DMS53 treated with DMSO at 0.1 percent for 48 hours (cell line): Measurements from ENCODE around the gene HTR2C.
"Not testable (repeated sequence)": the region's sequence is repeated elsewhere in the genome, so short reads cannot be mapped to it uniquely, and the experiment has no call there.

ENCODE experiments used
- DNase-seq: peaks from one replicate; lab custom pipeline; 2025; ENCODE audit not compliant: unreplicated experiment; lab: John Stamatoyannopoulos, UW

Gene HTR2C

DNA sequence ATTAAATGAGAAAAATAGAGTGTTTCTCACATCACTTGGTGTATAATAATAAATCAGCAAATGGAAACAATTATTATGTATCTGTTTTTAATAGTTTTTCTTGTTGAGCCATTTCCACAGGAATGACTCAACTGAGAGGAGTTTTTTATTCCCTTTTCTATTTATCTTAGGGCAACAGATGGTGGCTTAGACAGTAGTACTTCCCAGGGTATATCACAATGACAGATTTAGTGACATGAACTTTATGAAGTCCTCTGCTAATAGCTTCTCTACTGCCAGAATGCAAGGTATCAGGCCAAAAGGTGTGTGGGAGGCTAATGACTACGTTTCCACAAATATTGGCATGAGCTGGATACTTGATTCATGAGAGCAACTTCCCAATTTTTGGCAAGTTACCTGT, 126.7 kb downstream of the HTR2C start:
- no peak for DNase-seq

DNA sequence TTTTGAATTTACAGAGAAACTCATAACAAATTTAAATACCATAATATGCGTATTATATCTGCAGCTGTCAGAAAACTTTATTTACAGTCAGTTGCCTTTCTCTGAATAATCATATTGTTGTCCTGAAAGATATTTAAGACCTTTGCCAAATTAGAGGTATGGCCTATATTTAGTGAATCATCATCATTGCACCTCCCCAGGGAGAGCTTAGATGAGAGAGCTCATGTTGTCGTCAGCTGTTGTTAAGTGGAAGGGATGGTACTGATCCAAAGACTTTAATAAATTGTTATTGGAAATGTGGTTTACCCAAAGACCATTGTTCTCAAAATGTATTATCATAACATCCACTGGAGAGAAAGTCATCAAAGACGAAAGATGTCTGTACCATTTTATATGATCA, 128.6 kb downstream of the HTR2C start:
- no peak for DNase-seq

DNA sequence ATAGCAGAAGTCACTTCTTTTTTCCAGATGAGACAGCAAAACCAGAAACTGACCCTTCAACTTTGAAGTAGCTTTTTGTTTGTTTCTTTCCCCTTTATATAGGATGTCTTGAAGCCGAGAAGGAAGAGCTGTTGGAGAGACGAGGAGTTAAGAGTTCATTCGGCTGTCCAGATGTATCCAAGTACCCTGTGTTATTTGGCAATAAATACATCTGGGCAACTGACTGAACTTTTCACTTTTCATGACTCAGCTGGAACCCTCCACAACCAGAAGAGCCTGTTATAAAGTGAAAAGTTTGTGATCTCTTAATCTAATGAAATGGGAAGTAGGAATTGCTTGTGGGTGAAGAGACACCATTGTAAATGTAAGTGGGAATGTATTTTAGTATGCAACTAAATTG, 131.2 kb downstream of the HTR2C start:
- DNase-seq = no peak

DNA sequence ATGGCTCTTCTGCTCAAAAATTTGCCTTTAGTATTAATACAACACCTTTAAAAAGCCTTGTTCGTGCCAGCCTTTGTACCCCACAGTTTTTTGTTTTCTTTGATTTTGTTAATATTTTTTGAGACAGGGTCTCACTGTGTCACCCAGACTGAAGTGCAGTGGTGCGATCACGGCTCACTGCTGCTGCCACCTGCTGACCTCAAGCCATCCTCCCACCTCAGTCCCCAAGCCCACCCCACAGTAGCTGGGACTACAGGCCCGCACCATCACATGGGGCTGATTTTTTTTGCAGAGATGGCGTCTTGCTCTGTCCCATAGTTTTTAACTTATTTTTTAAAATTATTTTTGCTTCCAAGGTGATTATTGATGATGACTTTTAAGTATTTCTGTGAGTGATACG, 134.0 kb downstream of the HTR2C start:
- DNase-seq = no peak

DNA sequence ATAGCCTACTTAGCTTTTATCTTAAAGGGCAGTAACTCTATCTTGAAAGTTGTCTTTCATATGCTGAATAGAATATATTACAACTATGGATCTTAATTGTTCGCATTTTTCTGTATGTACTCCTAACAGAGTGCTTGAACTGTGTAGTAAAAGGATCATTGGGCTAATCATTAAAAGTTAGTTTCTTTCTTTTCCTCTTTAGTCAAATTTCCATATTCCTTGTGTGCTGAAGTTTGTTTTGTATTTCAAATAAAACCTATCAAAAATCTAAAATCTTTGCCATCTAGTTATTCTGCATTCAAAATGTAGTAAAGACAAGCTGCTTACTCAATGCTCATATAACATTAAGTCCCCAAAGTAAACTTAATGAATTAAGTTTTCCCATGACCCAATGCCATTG, 182.7 kb downstream of the HTR2C start:
- no peak for DNase-seq

DNA sequence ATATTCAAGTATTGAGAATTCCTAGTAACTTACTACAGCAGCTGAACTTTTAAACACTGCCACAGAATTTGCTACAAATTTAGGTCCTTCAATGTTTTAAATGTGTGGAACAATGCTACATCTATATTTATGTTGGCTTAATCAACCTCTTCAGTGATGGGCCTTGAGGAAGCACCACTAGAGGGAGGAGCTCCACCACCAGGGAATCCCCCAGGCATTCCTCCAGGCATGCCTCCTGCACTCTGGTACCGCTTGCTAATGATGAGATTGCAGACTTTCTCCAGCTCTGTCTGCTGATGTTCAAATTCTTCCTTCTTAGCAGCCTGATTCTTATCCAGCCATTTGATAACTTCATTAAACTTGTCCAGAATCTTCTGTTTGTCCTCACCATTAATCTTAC, 190.8 kb downstream of the HTR2C start:
- DNase-seq = no peak

DNA sequence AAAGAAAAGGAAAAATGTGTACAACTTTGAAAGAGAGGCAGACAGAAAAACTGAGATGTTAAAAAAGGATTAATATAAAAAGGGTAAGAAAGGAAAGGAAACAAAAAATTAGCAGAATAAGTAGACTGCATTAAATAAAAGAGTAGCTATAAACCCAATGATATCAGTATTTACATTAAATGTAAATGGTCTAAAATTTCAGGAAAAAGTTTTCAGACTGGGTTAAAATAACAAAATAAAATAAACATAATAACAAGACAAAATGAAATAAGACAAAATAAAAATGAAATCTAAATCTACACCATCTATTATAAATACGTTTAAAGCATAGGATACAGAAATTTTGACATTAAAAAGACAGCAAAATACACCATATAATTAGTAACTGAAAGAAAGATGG, 199.0 kb downstream of the HTR2C start:
- no peak for DNase-seq

DNA sequence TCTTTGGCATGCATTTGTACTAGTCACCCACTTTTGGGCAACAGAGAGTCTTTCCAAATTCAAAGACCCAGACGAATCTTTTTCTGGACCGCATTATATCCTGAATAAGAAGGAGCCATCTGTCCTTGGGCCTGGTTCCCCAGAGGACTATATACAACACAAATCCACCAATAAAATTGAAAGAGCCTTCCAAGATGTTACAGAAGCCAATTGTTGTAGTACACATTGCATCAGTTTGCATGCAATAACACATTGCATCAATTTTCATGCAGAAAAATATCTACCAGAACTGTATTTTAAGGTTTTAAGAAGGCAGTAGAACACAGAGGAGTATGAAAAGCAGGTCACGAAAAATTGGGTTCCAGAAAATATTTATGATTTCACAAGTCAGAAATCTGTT, 203.2 kb downstream of the HTR2C start:
- no peak for DNase-seq

DNA sequence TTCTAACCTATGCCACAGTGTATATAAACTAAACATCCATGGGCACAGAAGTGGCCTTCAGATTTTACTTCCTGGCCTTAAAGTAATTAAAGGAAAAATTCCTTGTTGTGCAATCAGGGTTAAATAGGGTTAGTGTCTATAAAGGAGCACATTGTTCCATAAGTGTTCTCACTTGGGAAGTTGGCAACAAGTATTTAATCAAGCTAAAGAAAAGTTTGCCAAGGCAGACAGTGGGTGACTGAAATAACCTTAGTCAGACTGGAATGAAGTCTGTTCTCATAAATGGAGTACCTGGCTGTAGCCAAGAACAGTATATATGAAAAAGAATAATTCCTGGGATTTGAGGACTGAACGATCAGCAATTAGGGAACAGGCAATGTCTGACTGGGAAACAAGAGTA, 213.6 kb downstream of the HTR2C start:
- no peak for DNase-seq

DNA sequence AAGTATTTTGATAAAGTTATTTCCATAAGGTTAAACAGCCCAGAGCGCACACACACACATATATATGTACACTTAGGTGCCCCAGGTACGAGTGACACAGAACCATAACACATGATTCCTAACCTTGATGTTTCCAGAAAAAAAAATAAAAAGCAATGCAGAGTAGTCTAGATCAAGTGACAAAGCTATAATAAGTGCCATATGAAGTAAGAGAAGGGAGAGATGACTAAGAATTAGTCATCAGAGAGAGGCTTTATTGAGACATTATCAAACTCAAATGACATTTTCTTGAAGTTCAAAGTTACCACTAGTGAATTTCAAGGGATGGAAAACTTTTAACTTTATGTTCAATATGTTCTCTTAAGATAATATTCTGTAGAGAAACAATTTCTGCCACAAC, 215.0 kb downstream of the HTR2C start:
- no peak for DNase-seq

DNA sequence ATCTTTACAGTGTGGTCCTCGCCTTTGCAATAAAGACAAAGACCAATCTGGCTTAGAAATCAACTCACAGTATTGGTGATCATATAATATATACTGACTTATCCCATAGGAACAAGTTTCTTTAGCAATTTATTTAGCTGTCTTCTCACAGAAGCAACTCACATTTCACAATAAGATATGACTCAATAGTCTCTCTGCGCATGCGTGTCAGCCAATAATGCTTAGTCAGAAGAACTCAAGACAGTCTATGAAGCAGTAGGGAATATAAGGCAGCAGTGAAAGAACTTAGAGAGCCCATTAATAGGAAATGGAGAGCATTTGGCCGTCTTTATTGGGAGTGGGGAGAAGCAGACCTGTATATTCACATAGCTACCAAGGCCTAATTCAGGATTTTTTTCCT, 216.8 kb downstream of the HTR2C start:
- no peak for DNase-seq

DNA sequence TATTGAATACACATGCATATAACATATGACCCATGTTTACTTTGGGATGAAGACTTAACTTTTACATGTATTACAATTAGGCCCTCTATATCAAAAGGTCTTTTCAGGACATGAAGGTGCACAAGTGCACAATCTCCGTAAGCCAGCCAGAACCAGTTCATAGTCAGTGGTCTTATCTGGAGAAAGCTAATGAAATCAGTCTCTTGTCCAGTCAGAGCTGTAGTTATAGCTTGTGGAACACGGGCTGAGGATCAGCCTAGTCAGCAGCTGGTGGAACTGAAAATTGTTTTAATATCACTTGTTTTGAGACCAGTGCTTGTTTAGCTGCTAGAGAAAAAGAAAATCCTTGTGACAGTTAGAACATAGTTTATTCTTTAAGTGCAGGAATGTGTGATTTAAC, 235.6 kb downstream of the HTR2C start:
- no peak for DNase-seq

DNA sequence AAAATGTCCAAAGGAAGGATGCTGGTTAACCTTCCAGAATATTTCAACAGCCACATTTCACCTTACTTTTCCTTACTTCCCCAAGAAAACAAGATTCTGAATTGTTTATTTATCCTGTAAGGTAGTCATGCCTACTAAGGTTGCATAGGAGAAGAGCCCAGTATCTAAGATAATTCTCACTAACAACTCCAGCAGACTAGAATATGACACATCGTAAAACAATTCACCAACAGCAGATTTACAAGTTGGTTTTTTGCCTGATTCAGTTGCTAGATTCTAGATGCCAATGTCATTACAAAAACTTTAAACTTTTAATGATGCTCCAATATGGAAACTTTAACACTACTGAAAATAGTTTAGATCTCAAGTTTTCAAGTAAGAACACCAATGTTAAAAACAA, 257.2 kb downstream of the HTR2C start:
- no peak for DNase-seq

DNA sequence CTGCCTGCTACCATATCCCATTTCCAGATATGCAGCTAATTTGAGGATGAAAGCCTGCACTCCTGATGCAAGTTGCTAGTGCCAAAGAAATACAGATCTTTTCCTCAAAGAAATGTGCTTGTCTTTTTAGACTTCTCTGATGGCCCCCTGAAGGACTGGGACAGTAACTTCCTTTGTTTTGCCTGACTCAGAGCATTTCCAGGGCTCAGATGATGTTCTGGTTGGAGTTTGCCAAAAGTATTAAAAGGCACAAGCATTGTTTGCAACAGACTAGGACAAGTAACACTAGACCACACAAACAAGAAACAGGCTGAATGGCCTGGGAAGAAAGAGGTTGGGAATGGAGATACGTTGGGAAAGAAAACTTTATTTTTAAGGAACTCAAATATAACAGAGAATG, 258.3 kb downstream of the HTR2C start:
- DNase-seq = no peak

DNA sequence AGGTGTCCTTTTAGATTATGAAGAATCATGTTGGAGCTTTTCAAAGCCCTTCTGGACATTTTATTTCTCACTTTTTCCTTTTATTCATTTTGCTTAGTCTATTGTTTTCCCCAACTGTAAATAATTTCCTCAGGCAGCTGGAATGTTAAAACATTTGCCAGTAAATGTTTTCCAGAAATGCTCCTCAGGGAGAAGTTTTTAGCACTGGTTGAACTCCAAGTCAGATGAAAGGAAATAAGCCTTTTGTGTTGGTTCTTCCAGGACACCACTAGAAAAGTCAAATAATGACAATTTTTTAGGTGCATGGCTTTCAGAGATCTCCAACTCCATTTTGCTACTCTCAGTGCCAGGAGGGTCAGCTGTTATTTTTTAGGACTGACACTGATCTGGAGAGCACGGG, 305.6 kb downstream of the HTR2C start:
- no peak for DNase-seq

DNA sequence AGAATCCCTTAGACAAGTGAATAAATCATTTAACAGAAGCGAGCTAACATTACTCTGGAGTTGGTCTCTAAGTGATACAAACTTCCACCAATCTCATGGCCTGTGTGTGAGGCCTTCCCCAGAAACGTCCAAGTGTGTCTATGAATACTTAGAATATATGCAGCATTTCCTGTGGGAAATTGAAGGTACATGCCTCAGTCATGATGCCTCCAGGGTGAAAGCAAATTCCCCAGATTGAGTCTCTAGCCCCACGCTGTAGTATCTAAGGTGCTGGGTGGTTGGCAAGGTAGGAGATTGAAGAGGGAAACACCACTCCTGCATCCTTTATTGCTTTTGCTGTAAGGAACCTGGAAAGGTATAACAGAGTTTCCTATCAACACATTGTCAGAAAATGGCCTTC, 319.7 kb downstream of the HTR2C start:
- no peak for DNase-seq

DNA sequence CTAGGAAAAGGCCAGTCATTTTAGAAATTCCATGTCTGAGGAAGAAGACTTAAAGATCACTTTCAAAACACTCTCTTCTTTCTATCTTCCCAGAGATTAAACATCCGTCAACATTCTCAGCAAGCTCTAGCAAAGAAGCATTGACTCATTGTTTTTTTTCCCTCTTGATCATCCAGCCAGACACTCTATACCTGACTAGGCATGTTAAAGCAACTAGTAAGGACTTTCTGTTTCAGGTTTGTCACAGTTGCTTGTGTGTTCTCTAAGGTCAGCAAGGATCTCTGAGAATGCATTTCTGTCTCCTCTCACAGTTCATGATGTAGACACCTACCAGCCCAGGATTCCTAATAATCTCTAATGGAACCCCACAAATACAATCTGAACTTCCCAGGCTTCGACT, 321.4 kb downstream of the HTR2C start:
- no peak for DNase-seq

DNA sequence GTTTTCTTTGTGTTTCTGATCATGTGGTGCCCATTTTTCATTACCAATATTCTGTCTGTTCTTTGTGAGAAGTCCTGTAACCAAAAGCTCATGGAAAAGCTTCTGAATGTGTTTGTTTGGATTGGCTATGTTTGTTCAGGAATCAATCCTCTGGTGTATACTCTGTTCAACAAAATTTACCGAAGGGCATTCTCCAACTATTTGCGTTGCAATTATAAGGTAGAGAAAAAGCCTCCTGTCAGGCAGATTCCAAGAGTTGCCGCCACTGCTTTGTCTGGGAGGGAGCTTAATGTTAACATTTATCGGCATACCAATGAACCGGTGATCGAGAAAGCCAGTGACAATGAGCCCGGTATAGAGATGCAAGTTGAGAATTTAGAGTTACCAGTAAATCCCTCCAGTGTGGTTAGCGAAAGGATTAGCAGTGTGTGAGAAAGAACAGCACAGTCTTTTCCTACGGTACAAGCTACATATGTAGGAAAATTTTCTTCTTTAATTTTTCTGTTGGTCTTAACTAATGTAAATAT, 323.2 kb downstream of the HTR2C start:
- DNase-seq = no peak

DNA sequence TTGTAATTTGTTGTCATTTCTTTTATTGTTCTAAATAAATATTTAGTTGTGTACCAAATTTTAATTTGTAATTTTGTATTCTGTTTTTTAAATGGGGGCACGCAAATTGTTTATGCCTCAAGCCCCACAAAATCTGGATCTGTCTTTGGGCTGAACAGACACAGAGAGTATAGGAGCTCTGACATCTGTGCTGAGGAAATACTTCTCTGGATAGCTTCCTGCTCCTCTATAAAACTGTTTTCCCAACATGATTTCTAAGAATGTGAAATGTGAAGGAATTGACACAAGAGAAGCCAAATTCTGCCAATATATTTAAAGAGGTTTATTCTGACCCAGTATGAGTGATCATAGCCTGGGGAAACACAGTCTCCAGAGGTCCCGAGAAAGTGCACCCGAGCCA, 340.5 kb downstream of the HTR2C start:
- DNase-seq = no peak

DNA sequence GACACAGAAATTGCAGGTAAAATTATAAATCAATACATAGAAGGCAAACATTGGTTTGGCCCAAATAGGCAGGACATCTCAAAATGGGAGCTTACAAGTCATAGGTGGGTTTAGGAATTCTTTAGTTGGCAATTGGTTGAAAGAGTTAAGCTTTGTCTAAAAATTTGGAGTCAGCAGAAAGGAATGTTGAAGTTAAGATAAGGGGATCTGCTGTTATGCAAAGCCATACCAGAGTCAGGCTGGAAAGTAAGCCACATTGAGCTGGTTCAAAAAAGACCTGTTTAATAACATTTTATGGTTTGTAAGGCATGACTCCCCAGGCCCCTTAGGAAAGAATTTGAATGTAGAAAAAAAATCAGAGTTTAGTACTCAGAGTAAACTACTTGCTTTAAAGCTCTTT, 341.0 kb downstream of the HTR2C start:
- DNase-seq = no peak

DNA sequence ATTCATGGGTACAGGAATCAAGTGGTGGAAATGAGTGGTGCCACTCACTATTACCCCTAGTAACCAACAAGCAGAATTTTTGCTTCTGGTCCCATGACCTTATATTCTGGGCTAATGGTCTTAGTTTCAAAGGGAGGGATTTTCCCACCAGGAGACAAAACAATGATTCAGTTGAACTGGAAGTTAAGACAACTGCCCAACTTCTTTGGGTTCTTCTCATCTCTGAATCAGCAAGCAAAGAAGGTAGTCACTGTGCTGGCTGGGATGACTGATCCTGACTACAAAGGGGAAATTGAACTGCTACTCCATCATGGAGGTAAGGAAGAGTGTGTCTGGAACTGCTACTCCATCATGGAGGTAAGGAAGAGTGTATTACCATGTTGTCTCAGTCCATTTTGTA, 346.3 kb downstream of the HTR2C start:
- DNase-seq = no peak

DNA sequence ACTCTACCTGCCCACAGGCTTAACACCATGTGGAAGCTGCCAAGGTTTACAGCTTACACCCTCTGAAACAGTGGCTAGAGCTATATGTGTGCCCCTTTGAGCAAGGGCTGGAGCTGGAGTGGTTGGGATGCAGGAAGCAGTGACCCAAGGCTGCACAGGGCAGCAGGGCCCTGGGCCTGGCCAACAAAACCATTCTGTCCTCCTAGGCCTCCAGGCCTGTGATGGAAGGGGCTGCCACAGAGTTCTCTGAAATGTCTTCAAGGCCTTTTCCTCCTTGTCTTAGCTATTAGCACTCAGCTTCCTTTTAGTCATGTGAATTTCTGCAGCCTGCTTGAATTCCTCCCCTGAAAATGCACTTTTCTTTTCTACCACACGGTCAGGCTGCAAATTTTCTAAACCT, 348.7 kb downstream of the HTR2C start:
- no peak for DNase-seq

DNA sequence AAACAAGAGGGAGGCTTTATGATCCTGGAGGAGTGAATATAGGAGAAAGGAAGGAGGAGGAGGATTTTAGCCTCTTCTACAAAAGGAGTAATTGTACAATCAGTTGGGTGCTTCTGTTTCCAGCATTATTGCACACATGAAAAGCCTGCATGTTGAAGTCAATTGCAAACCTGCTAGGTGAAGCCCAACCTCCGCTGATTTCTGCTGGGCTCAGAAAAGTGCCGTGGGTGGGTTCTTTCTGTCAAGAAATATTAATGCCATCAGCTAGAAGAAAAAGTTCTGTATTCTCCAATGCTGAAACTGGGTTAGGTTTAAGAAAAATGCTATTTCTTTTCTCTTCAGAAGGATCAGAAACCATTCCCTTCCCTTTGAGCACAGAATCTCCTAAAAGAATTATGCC, 349.4 kb downstream of the HTR2C start:
- not testable (repeated sequence) for DNase-seq

DNA sequence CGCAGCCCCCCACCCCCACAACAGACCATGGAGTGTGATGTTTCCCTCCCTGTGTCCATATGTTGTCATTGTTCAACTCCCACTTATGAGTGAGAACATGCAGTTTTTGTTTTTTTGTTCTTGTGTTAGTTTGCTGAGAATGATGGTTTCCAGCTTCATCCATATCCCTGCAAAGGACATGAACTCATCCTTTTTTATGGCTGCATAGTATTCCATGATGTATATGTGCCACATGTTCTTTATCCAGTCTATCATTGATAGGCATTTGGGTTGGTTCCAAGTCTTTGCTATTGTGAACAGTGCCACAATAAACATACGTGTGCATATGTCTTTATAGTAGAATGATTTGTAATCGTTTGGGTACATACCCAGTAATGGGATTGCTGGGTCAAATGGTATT, 353.2 kb downstream of the HTR2C start:
- not testable (repeated sequence) for DNase-seq
